HepG2 (cell line): ENCODE data around the gene MS4A18.

ENCODE experiments used
- EHMT2 ChIP-seq: fragments of 200-600 bp; sonication (generic); IDR thresholded peaks from 2 replicates; pipeline ENCODE4 v1.7.0; 2017; ENCODE audit warnings: antibody characterized with exemption, low read depth, low read length, borderline replicate concordance
- EZH2 ChIP-seq: conservative IDR thresholded peaks from 2 replicates; pipeline ENCODE4 v1.6.1; 2012; ENCODE audit warnings: mild to moderate bottlenecking, low read depth, low read length, moderate library complexity
- ZNF33B ChIP-seq: sonication (generic); formaldehyde crosslinking; IDR thresholded peaks from 2 replicates; pipeline ENCODE4 v1.5.1; 2020; ENCODE audit warnings: mild to moderate bottlenecking, missing genetic modification reagents
- ZNF44 ChIP-seq: sonication (generic); formaldehyde crosslinking; IDR thresholded peaks from 2 replicates; pipeline ENCODE4 v1.5.1; 2020; ENCODE audit warnings: mild to moderate bottlenecking, missing genetic modification reagents
- TF ChIP-seq, protein P1 (sequence below): sonication (generic); formaldehyde crosslinking; IDR thresholded peaks from 2 replicates; pipeline ENCODE4 v1.5.0; 2020; ENCODE audit warnings: mild to moderate bottlenecking, missing genetic modification reagents, borderline replicate concordance
- TF ChIP-seq, protein P2 (sequence below): sonication (generic); formaldehyde crosslinking; IDR thresholded peaks from one replicate; pipeline ENCODE4 v1.5.1; 2020; ENCODE audit warnings: mild to moderate bottlenecking, missing genetic modification reagents; ENCODE audit errors: not compliant biosample characterization

DNA sequence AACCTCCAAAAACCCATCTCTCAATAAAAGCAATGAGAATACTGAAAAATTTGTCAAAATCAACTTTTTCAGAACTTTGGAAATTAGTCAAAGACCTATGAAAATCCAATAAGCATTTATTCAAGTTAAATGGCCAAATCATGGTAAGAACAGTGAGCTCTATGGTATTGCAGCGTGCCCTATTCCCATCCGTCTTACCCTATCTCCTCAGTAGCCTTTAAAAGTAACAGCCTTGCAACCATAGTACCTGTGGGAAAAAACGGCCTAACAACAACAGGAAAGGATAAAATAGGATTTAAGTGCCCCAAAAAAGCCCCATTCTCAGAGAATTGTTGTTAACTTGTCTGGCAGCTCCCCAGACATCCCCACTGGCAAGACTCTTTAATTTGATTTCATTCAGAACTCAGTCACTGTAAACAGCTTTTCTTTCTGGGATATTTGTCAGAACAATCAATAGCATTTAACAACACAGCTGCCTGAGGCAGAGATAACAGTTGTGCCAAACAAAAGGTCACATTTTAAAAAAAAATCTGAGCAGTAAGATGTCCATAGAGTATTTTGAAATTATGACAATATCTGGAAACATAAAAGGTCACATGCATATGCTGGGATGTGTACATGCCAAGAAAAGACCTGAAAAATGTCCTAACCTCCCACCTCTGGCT lies 43.9 kb upstream of the MS4A18 start:
- TF ChIP-seq EHMT2, result no peak
- TF ChIP-seq ZNF44 (CRISPR knock-in tag), result no peak
- TF ChIP-seq, protein P1, sequence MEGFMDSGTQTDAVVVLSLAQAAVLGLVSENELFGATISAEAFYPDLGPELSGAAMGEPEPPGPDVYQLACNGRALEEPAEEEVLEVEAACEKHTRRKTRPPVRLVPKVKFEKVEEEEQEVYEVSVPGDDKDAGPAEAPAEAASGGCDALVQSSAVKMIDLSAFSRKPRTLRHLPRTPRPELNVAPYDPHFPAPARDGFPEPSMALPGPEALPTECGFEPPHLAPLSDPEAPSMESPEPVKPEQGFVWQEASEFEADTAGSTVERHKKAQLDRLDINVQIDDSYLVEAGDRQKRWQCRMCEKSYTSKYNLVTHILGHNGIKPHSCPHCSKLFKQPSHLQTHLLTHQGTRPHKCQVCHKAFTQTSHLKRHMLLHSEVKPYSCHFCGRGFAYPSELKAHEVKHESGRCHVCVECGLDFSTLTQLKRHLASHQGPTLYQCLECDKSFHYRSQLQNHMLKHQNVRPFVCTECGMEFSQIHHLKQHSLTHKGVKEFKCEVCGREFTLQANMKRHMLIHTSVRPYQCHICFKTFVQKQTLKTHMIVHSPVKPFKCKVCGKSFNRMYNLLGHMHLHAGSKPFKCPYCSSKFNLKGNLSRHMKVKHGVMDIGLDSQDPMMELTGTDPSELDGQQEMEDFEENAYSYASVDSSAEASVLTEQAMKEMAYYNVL (CRISPR knock-in tag), result no peak
- TF ChIP-seq EZH2, result no peak
- TF ChIP-seq ZNF33B (CRISPR knock-in tag), result no peak
- TF ChIP-seq, protein P2, sequence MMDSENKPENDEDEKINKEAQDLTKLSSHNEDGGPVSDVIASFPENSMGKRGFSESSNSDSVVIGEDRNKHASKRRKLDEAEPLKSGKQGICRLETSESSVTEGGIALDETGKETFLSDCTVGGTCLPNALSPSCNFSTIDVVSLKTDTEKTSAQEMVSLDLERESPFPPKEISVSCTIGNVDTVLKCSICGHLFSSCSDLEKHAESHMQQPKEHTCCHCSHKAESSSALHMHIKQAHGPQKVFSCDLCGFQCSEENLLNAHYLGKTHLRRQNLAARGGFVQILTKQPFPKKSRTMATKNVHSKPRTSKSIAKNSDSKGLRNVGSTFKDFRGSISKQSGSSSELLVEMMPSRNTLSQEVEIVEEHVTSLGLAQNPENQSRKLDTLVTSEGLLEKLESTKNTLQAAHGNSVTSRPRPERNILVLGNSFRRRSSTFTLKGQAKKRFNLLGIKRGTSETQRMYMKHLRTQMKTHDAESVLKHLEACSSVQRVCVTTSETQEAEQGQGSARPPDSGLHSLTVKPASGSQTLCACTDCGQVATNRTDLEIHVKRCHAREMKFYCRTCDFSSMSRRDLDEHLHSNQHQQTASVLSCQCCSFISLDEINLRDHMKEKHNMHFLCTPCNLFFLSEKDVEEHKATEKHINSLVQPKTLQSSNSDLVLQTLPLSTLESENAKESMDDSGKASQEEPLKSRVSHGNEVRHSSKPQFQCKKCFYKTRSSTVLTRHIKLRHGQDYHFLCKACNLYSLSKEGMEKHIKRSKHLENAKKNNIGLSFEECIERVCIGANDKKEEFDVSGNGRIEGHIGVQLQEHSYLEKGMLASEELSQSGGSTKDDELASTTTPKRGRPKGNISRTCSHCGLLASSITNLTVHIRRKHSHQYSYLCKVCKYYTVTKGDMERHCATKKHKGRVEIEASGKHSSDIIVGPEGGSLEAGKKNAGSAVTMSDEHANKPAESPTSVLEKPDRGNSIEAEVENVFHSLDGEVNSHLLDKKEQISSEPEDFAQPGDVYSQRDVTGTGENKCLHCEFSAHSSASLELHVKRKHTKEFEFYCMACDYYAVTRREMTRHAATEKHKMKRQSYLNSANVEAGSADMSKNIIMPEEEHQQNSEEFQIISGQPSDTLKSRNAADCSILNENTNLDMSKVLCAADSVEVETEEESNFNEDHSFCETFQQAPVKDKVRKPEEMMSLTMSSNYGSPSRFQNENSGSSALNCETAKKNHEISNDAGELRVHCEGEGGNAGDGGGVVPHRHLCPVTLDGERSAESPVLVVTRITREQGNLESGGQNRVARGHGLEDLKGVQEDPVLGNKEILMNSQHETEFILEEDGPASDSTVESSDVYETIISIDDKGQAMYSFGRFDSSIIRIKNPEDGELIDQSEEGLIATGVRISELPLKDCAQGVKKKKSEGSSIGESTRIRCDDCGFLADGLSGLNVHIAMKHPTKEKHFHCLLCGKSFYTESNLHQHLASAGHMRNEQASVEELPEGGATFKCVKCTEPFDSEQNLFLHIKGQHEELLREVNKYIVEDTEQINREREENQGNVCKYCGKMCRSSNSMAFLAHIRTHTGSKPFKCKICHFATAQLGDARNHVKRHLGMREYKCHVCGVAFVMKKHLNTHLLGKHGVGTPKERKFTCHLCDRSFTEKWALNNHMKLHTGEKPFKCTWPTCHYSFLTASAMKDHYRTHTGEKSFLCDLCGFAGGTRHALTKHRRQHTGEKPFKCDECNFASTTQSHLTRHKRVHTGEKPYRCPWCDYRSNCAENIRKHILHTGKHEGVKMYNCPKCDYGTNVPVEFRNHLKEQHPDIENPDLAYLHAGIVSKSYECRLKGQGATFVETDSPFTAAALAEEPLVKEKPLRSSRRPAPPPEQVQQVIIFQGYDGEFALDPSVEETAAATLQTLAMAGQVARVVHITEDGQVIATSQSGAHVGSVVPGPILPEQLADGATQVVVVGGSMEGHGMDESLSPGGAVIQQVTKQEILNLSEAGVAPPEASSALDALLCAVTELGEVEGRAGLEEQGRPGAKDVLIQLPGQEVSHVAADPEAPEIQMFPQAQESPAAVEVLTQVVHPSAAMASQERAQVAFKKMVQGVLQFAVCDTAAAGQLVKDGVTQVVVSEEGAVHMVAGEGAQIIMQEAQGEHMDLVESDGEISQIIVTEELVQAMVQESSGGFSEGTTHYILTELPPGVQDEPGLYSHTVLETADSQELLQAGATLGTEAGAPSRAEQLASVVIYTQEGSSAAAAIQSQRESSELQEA (CRISPR knock-in tag), result no peak
